Measurements from ENCODE around the gene LDHD. TPM values are rescaled to one million over a fixed set of nuclear protein-coding genes. Genes with fewer than 3 reads are reported as not detected.

The LDHD gene
- total and polyA plus RNA-seq, 10 of the 15 experiments (the other 5 are each of a cell fraction or from before 2014, with no cell fraction given) = 0.10 to 0.12 TPM; not detected in 8

GRCh38 chr16:75079346-75079926 is 37.1 kb downstream of the LDHD start:
- no peak for DNase-seq (ENCODE audit: low read depth, low spot score)
- TF ChIP-seq ZSCAN29 (IDR thresholded peaks at IDR 0.05) = no peak
- no peak for TF ChIP-seq ZNF384 (IDR thresholded peaks at IDR 0.05; ENCODE audit: borderline replicate concordance, low read depth, low read length)
- TF ChIP-seq MYB (IDR thresholded peaks at IDR 0.05; ENCODE audit: borderline replicate concordance, low read depth, low read length) = no peak
- TF ChIP-seq HDGF (IDR thresholded peaks at IDR 0.05) = no peak
- TF ChIP-seq SMAD1 (IDR thresholded peaks at IDR 0.05; ENCODE audit: low read depth, partially characterized antibody) = no peak
- no peak for TF ChIP-seq NBN (IDR thresholded peaks at IDR 0.05)
- TF ChIP-seq HSF1 (IDR thresholded peaks at IDR 0.05; ENCODE audit: low read depth, low read length) = no peak
- TF ChIP-seq PKNOX1 (IDR thresholded peaks at IDR 0.05) = no peak
- no peak for TF ChIP-seq KLF5 (IDR thresholded peaks at IDR 0.05; ENCODE audit: partially characterized antibody)
- no peak for TF ChIP-seq RELA (IDR thresholded peaks at IDR 0.05; ENCODE audit: borderline replicate concordance, partially characterized antibody)
- no peak for TF ChIP-seq LARP7 (IDR thresholded peaks at IDR 0.05)
- TF ChIP-seq STAT1 (conservative IDR thresholded peaks at IDR 0.05) = no peak
- no peak for TF ChIP-seq ZNF687 (IDR thresholded peaks at IDR 0.05)
- no peak for TF ChIP-seq NR2C1 (IDR thresholded peaks at IDR 0.05)
- TF ChIP-seq USF2 (IDR thresholded peaks at IDR 0.05; ENCODE audit: borderline replicate concordance, low read depth, low read length) = no peak
- TF ChIP-seq SMAD5 (IDR thresholded peaks at IDR 0.05; ENCODE audit: low read depth) = no peak
- no peak for TF ChIP-seq MAX (IDR thresholded peaks at IDR 0.05; ENCODE audit: low read depth, low read length)
- TF ChIP-seq ASH2L (IDR thresholded peaks at IDR 0.05; ENCODE audit: borderline replicate concordance, low read depth) = no peak
- Histone ChIP-seq H3K27ac (ENCODE audit: control insufficient read depth, insufficient read depth) (no peak overlapping the region), H3K9me3 (replicated peaks; ENCODE audit: control insufficient read depth, insufficient read depth, low read length) (no peaks in the 10 kb centered on the region), H3K9ac (ENCODE audit: control insufficient read depth, insufficient read depth, low read length) (no peak overlapping the region), H3K4me1 (ENCODE audit: control insufficient read depth, insufficient read depth, low read length) (peaks cover 23% of the 10 kb centered on the region), H3K27me3 (replicated peaks in 1 of 2; ENCODE audit: control insufficient read depth in 2 of 2, insufficient read depth in 2 of 2, low read length in 1 of 2) (no peaks in the 10 kb centered on the region), H3K4me3 (no peak overlapping the region), H3K4me2 (ENCODE audit: control insufficient read depth, insufficient read depth) (no peak overlapping the region), H3K79me2 (ENCODE audit: control insufficient read depth, insufficient read depth, low read length) (peaks cover 12% of the 10 kb centered on the region), H4K20me1 (ENCODE audit: control insufficient read depth, insufficient read depth) (no peaks in the 10 kb centered on the region; the same call in 1 of the 2 replicates), H3K36me3 (ENCODE audit: control insufficient read depth in 2 of 2, insufficient read depth in 2 of 2, low read length in 1 of 2) (0 out of 4 replicates have a peak, but pooled peaks cover 0 to under 1% of the 10 kb centered on the region in 2 experiments), H2AFZ (ENCODE audit: control insufficient read depth, low read depth, low read length) (no peak overlapping the region)
- no peak for ATAC-seq
- no peak for FAIRE-seq
- WGBS (ENCODE audit: insufficient coverage, insufficient replicate concordance, low lambda C conversion rate, missing lambda C conversion rate) = 98% methylated on average over 7 of the region's 7 CpGs
- ChIA-PET RAD21 (ENCODE audit: unreplicated experiment) (interaction anchor here (0.8 kb wide), 1 partner anchor 29 kb away, joined by 3 read pairs; no protein-coding TSS in a partner anchor), SMC1A (ENCODE audit: uncharacterized antibody, unreplicated experiment) (no interaction called here), POLR2A (no interaction called here), CTCF (interaction anchor here (0.6 kb wide), 1 partner anchor 29 kb away, joined by 3 read pairs; no protein-coding TSS in a partner anchor)
- in situ Hi-C loops (cut with MboI) = no loop called here
- intact Hi-C loops (cut with micrococcal nuclease; ENCODE audit: unreplicated experiment) = loop anchor here (5.0 kb wide), 2 partner anchors 33 to 67 kb away; no protein-coding TSS in a partner anchor
- BruUV-seq (replicated peaks) = no TSS peak
